Ascending aorta (tissue), 2 donors: ENCODE data around the gene SRRM1. TPM values are rescaled to one million over a fixed set of nuclear protein-coding genes. Genes with fewer than 3 reads are reported as not detected.

ENCODE experiments used
- DNase-seq, 2 donors: peaks; one replicate each; pipeline ENCODE4 v3.0.0-alpha.2; 2019; ENCODE audit warnings: low spot score in 2 of 2
- H3K27ac ChIP-seq, 2 donors: fragments of 200-600 bp; sonication (generic); one replicate each; pipeline ENCODE4 v1.5.1; 2016 to 2017; ENCODE audit warnings: mild to moderate bottlenecking in 1 of 2
- H3K27me3 ChIP-seq: fragments of 200-600 bp; sonication (generic); one replicate; pipeline ENCODE4 v1.5.1; 2017
- H3K36me3 ChIP-seq, 2 donors: fragments of 200-600 bp; sonication (generic); one replicate each; pipeline ENCODE4 v1.5.1; 2016
- H3K4me1 ChIP-seq, 2 donors: fragments of 200-600 bp; sonication (generic); one replicate each; pipeline ENCODE4 v1.5.1; 2016 to 2017; ENCODE audit warnings: mild to moderate bottlenecking in 1 of 2
- H3K4me3 ChIP-seq, 2 donors: fragments of 200-600 bp; sonication (generic); one replicate each; pipeline ENCODE4 v1.5.1; 2016 to 2017; ENCODE audit warnings: mild to moderate bottlenecking in 1 of 2
- H3K9me3 ChIP-seq, 2 donors: fragments of 200-600 bp; sonication (generic); one replicate each; pipeline ENCODE4 v1.5.1; 2016
- CTCF ChIP-seq, 3 experiments: fragments of 200-600 bp in 2 of 3; fragments of 450-650 bp in 1 of 3; sonication (generic) in 2 of 3; IDR thresholded peaks; one replicate each; pipeline ENCODE4 v1.5.1; 2016 to 2019; ENCODE audit warnings: antibody characterized with exemption in 3 of 3, mild to moderate bottlenecking in 1 of 3, moderate library complexity in 1 of 3
- intact Hi-C: fragments of 100-400 bp; cut with DNase I; formaldehyde crosslinking; loops from one replicate; pipeline ENCODE4 v1.15.1; 2023
- total RNA-seq: library from RNA; depleted of rRNA; stranded (reverse); fragments of >200 nt; gene quantifications from one replicate; pipeline ENCODE4 v1.1.0, GENCODE V29; 2016

SRRM1 gene
- total RNA-seq, 1 donor from 2014 or later: 90.5 TPM

- Histone ChIP-seq H3K4me3 (no peak overlapping the region), H3K27me3 (no peaks in the 10 kb centered on the region), H3K27ac (no peak overlapping the region), H3K4me1 (no peaks in the 10 kb centered on the region), H3K36me3 (peaks cover 81 to 97% of the 10 kb centered on the region in 2 donors), H3K9me3 (no peaks in the 10 kb centered on the region)
- intact Hi-C loops: no loop called here
- DNase-seq: no peak
- TF ChIP-seq CTCF (IDR thresholded peaks at IDR 0.05): no peak
Observed at GRCh38 chr1:24656046-24656445, 12.9 kb downstream of the SRRM1 start.

- H3K36me3 ChIP-seq: peaks cover 82 to 97% of the 10 kb centered on the region in 2 donors
- H3K4me1 ChIP-seq: no peaks in the 10 kb centered on the region
- H3K4me3 ChIP-seq: no peak overlapping the region
- no peaks in the 10 kb centered on the region for H3K9me3 ChIP-seq
- no peak for DNase-seq
- H3K27me3 ChIP-seq: no peaks in the 10 kb centered on the region
- H3K27ac ChIP-seq: no peak overlapping the region
- TF ChIP-seq CTCF (IDR thresholded peaks at IDR 0.05): no peak
- intact Hi-C loops: no loop called here
Observed at GRCh38 chr1:24657781-24658180, 14.7 kb downstream of the SRRM1 start.

- Histone ChIP-seq H3K36me3 (peaks cover 82 to 97% of the 10 kb centered on the region in 2 donors), H3K9me3 (no peaks in the 10 kb centered on the region), H3K27me3 (no peaks in the 10 kb centered on the region), H3K4me1 (no peaks in the 10 kb centered on the region), H3K4me3 (no peak overlapping the region), H3K27ac (no peak overlapping the region)
- TF ChIP-seq CTCF (IDR thresholded peaks at IDR 0.05): no peak
- intact Hi-C loops: no loop called here
- no peak for DNase-seq
Observed at GRCh38 chr1:24659166-24659904, 16.2 kb downstream of the SRRM1 start.

GRCh38 chr1:24659993-24660665, 17.0 kb downstream of the SRRM1 start:
- Histone ChIP-seq H3K4me3 (no peak overlapping the region), H3K36me3 (peaks cover 82 to 97% of the 10 kb centered on the region in 2 donors), H3K27me3 (no peaks in the 10 kb centered on the region), H3K9me3 (no peaks in the 10 kb centered on the region), H3K4me1 (no peaks in the 10 kb centered on the region), H3K27ac (no peak overlapping the region)
- DNase-seq: no peak
- no peak for TF ChIP-seq CTCF (IDR thresholded peaks at IDR 0.05)
- intact Hi-C loops: no loop called here

- no peak overlapping the region for H3K4me3 ChIP-seq
- intact Hi-C loops: no loop called here
Observed at GRCh38 chr1:24664507-24665033, 21.5 kb downstream of the SRRM1 start.

More at GRCh38 chr1:24664507-24665033, 21.5 kb downstream of the SRRM1 start:
- H3K27me3 ChIP-seq: no peaks in the 10 kb centered on the region
- no peaks in the 10 kb centered on the region for H3K9me3 ChIP-seq
- no peak overlapping the region for H3K27ac ChIP-seq
- peaks cover 85 to 97% of the 10 kb centered on the region in 2 donors for H3K36me3 ChIP-seq
- no peaks in the 10 kb centered on the region for H3K4me1 ChIP-seq
- DNase-seq: no peak
- TF ChIP-seq CTCF (IDR thresholded peaks at IDR 0.05): no peak
